ENCODE measurements around the gene RBM33.

RBM33 gene

DNA sequence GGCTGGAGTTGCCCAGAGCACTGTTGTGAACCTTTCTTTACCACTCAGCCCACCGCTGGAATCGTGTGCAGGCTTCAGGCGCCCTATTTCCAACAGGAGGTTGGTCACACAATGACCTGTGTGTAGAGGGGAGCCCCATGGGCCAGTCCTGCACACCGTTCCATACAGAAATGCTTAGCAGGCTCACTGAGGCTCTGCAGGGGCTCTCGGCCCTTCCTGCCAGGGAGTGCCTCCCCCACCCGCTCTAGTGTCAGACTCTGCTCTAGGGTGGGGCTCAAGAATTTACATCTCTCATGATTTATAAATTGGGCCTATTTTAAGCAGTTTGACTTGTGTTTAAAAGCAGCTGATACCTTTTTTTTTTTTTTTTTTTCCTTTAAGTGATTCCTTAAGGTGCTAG, 125.8 kb downstream of the RBM33 start:
- no peak for DNase-seq (ENCODE audit: low read depth)

GRCh38 chr7:155773531-155773930, 129.1 kb downstream of the RBM33 start:
- DNase-seq (ENCODE audit: low read depth) = no peak

- no peak for DNase-seq (ENCODE audit: low read depth)
These were observed 130.5 kb downstream of the RBM33 start for GRCh38 chr7:155774947-155775346.

DNA sequence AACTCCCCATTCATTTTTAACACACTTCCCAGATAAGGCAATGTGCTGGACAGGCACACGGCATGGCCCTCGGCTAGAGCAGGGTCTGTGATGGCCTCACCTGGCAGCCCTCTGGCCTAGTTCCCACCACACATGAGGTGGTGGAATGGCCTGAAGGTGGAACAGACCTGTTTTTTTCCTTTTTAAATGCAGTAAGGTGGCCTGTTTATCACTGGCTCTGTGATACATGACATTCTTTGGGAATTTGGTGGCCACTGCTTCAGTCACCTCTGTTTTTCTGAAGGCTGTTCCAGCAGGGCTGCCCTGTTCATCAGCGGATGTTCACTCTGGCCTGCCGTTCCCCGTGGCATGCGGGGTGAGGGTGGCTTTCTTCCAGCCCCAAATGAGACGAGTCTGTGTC, 131.2 kb downstream of the RBM33 start:
- DNase-seq (ENCODE audit: low read depth) = no peak

GRCh38 chr7:155776606-155777005, 132.1 kb downstream of the RBM33 start:
- no peak for DNase-seq (ENCODE audit: low read depth)

DNA sequence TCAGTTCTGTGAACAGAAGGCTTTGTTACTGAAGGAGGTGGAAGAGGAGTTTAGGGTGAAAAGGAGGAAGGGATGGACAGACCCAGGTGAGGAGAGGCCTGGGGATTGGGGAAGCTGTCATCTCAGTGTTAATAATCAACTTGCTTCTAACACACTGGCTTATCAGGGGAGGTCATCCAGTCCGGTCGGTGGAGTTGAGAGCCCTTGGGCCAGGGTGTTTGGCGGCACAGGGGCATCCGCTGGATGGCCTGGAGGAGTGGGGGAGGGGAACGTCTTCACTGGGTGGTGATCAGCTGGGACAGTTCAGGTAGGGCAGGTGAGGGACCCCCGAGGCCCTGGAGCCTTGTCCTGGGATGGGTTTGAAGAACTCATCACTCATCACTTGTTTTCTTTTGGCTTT, 133.9 kb downstream of the RBM33 start:
- no peak for DNase-seq (ENCODE audit: low read depth)

DNA sequence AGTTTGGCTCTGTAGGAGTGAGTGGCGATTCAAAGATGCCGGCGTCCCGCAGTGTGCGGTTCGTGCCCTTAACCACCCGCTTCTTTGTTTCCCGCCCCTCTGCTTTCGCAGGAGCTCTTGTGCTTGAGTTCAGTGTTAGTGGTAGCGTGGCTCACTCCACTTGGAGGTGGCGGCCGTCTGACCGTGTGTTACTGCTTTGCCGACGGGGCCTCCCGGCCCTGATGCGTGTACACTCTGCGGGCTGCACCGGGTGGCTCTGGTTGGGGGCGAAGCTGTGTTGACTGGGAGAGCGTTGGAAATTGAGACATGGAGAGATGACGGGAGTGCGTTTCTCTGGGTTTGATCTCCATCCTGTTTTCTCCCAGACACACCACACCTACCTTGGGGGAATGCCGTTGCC, 136.4 kb downstream of the RBM33 start:
- no peak for DNase-seq (ENCODE audit: low read depth)

DNA sequence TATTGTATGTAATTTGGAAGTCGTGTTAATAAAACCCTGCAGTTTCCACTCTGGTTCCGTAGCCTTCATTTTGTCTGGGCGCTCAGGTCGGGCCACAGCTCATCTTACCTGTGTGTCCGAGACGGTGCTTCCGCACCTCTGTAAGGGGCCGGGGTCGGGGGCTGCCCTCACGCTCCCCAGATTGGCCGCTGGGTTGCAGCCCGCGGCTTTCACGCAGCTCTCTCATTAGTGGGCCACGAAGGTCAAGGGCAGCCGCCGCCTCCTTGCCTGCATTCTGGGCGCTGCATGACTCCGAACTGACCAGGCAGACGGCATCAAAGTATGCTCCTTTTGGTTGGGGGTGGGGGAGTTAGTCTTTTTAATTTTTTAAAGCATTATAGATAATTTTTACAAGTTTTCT, 137.0 kb downstream of the RBM33 start:
- no peak for DNase-seq (ENCODE audit: low read depth)

DNA sequence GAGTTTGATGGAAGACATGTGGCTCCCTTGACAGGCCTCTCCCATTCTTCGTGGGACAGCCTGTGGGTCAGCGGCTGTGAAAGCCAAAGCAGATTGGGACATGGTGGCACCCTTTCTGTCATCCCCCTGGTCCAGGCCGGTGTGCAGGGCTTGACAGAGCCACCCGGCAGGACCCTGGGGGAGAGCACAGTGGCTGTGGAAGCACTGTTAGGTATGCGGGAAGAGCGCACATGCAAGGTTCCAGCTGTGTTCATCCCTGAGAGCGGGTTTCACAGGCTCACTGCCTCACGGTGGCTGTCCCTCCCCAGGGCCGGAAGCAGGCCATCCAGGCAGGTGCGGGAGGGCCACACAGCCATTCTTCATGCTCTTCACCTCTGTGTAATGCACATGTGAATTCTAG, 138.0 kb downstream of the RBM33 start:
- no peak for DNase-seq (ENCODE audit: low read depth)

DNA sequence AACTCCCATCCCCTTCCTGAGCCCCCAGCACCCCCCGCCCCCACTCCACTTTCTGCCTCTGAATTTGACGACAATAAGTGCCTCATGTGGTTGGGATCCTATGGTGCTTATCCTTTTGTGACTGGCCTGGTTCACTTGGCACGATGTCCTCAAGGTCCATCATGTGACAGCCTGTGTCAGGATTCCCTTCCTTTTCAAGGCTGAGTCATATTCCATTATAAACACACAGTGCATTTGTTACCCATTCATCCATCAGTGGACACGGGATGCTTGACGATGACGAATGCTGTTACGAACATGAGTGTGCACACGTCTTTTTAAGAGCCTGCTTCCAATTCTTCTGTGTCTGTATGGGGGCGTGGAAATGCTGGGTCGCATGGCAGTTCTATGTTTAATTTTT, 141.1 kb downstream of the RBM33 start:
- DNase-seq (ENCODE audit: low read depth) = no peak

DNA sequence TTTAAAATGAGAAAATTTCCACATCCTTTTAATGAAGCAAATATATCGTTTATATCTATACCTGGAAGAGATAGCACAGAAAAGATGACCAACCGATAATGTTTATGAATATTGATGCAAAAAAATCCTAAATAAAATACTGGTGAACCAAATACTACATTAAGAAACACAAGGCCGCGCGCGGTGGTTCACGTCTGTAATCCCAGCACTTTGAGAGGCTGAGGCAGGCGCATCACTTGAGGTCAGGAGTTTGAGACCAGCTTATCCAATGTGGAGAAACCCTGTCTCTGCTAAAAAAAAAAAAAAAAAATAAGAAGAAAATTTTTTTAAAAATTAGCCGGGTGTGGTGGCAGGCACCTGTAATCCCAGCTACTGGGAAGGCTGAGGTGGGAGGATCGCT, 142.0 kb downstream of the RBM33 start:
- DNase-seq (ENCODE audit: low read depth) = no peak

DNA sequence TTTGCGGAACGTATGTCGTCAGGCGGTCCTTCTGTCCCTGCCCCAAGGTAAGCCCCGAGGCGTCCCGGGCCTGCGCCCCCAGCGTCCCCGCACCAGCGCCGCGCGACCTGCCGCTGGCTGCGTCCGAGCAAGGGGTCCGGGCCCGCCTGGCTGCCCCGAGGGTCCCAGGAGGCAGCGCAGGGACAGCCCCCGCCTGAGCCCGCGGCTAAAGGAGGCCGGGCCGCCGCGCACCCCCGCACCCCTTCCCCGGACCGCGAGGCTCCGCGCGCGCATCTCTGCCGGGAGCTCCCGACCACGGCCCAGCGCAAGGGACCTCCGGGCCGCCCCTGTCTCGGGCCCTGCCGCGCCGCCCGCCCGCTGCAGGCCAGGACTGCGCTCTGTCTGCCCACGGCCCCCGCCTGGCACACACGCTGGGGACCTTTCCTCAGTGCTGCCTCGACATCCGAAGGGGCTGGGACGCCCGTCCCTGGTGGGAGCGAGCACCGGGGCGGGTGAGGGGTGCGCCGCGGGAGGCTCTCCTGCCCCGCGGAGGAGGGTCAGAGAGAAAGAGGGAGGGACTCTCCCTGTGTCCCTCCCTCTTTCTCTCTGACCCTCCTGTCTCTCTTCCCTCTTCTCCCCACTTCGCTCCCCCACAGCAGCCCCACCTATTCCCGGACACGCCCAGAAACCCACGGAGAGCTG, 142.8 kb downstream of the RBM33 start:
- DNase-seq (ENCODE audit: low read depth) = no peak

DNA sequence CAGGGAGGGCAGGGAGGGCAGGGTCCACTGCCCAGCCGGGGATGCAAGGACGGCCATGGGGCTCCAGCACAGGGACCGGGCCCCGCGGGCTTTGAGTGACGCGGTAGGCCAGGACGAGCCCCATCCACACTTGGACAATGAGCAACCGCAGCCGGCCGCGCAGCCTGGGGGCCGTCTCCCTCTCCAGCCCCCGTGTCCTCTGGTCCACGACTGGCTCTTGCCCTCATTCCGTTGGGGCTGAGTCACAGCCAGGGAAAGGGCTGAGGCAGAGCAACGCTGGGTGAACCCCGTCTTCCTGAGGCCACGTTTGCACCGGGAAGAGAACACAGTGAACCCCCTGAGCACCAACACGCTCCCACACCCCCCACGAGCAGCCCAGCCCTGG, 144.1 kb downstream of the RBM33 start:
- DNase-seq (ENCODE audit: low read depth) = no peak

- DNase-seq (ENCODE audit: low read depth) = no peak
These were observed 144.7 kb downstream of the RBM33 start for GRCh38 chr7:155789001-155789725.

DNA sequence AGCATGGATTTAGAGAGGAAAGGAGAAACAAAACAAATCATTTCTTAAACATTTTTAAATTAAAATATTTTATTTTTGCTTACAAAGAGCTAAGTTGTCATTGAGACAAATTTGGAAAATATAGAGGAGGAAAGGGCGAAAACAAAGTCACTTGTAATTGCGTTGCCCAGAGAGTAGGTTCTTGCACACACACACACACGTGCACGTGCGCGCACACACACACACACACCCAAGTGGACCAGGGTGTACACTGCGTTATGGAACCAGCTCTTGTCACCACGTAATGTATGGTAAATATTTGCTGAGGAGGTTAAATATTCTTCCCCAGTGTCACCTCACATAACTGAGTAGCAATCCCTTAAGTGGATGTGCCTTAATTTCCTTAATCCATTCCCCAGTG, 146.2 kb downstream of the RBM33 start:
- no peak for DNase-seq (ENCODE audit: low read depth)

DNA sequence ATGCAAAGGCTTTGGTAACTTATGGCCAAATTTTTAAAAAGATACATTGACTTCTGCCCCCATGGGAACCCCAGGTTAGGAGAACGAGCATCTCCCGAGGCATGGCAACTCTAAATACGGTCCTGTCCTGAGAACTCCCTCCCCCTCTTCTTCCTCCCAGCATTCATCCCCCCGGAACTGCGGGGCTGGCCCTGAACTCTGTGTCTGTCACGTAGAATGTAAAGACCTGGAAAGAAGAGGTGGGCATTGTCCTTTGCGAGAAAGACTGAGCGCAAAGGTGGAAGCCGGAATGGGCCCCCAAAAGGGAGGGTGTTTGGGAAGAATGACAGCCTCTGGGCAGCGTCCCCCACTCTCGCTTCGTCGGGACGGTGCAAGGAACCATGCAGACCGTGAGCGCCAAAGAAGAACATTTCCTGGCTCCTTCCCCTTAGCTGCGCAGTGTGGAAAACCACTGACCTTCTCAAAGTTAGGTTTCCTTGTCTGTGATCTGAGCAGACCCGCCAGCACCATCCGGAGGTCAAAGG, 146.8 kb downstream of the RBM33 start:
- DNase-seq (ENCODE audit: low read depth) = no peak

DNA sequence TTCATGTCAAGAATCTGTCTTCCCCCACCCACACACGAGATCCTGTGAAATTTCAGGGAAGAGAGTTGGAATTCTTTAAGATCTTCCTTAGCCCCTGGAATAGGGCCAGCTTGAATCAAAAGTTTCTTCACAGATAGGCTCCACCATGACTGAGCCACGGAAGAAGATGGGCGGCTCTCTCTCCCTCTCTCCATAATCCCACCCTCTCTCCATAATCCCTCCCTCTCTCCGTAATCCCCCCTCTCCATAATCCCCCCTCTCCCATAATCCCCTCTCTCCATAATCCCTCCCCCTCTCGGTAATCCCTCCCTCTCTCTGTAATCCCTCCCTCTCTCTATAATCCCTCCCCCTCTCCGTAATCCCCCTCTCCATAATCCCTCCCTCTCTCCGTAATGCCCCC, 147.4 kb downstream of the RBM33 start:
- DNase-seq (ENCODE audit: low read depth) = no peak

DNA sequence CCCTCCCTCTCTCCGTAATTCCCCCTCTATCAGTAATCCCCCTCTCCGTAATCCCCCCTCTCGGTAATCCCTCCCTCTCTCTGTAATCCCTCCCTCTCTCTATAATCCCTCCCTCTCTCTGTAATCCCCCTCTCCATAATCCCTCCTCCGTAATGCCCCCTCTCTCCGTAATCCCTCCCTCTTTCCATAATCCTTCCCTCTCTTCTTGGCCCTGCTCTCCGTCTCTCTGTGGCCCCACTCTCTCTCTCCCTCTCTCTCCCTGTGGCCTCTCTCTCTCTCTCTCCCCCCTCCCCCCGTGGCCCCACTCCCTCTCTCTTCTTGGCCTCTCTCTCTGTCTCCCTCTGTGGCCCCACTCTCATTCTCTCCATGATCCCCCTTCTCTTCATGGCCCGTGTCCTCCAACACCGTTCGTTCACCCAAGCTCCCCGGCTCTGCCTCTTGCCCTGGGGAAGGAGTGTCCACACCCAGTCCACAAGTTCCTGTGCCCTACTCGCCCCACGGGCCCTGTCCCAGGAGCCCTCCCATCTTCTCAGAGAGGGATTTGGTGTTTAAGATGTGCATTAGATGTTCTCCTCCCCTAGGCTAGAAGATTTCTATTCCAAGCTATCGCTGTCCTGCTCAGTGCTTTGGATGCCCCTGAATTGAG, 148.0 kb downstream of the RBM33 start:
- no peak for DNase-seq (ENCODE audit: low read depth)

- no peak for DNase-seq (ENCODE audit: low read depth)
These were observed 148.6 kb downstream of the RBM33 start for GRCh38 chr7:155792999-155793560.

DNA sequence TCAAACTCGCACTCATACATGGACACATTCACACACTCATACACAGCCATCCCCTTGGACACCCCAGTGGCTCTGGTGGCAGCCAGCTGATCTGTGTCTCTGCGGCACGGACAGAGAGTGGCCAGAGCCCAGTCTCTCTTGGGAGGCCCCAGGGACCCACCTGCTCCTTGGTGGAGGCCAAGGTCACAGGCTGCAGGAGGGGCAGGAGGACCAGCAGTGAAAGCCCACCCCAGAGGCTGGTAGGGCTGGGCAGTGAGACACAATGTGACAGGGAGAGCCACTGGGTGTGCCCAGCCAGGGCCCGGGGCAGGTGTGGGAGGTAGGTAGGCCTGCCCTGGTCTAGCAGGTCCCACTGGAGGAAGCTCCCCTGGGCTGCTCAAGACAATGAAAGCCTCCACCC, 149.3 kb downstream of the RBM33 start:
- no peak for DNase-seq (ENCODE audit: low read depth)

- no peak for DNase-seq (ENCODE audit: low read depth)
These were observed 149.7 kb downstream of the RBM33 start for GRCh38 chr7:155794196-155794595.

DNA sequence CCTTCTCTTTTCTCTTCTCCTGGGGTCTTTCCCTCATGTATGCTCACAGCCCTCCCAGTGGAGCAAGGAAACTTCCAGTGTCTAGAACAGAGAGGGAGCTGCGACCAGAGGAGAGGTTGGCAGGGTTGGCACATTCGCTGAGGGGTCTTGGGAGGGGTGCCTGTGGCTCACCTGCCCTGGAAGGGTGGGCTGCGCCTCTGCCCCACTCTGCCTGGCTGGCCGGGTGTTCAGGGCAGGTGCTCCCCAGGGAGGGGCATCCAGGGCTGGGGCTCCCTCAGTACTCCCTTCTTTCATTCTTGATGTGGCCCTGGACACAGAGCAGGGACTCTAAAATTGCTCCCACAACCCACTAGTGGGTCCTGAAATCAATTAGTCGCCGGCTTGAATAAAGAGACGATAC, 150.9 kb downstream of the RBM33 start:
- no peak for DNase-seq (ENCODE audit: low read depth)

DNA sequence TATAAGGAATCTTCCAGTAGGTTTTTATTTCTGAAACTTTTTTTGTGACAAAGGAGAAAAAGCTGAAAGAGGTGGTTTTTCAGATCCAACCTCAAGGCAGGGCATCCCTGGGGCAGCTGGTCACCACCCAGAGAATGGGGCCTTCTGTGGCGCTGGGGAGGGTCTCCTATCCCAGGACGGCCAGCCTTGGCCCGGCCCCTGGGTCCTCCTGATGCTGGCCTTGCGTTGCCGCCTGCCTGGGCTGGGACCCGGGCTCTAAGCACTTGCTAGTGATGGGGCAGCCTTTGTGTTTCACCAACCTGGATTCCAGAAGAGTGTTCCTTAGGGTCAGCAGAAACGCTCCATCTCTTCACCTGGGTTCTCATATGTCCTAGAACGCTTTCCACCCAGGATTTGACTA, 151.5 kb downstream of the RBM33 start:
- no peak for DNase-seq (ENCODE audit: low read depth)
